Esophagus squamous epithelium (tissue), 4 donors: Measurements from ENCODE around the gene CCDC70.

Experiments
- POLR2A ChIP-seq, 4 donors: fragments of 450-650 bp; IDR thresholded peaks; one replicate each; pipeline ENCODE4 v1.6.1; 2017; ENCODE audit warnings: antibody characterized with exemption in 4 of 4, mild to moderate bottlenecking in 4 of 4, moderate library complexity in 3 of 4
- TF ChIP-seq, protein P1 (sequence below), 6 experiments: fragments of 450-650 bp in 4 of 6; fragments of 200-600 bp in 2 of 6; sonication (generic) in 2 of 6; IDR thresholded peaks; one replicate each; pipeline ENCODE4 v1.5.1; 2016 to 2019; ENCODE audit warnings: antibody characterized with exemption in 6 of 6, mild to moderate bottlenecking in 4 of 6, moderate library complexity in 4 of 6

DNA sequence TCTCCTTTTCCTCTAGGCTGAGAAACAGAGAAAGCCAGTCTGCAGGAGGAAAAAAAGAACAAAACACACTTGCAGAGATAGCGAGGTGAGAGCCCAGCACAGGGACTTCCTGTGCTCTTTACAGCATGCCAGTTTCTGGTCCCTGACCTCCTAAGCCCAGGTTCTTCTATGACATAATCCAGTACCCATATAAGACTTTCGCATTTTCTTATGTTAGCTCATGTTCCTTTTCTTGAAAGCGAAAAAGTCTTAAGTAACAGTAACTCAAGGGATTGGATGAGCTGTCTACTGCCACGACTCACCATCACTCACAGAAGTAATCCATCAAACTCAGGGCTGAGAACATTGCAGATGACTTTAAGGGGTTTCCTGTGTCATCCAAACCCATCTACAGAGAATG is 17.4 kb downstream of the CCDC70 start:
- TF ChIP-seq, protein P1, sequence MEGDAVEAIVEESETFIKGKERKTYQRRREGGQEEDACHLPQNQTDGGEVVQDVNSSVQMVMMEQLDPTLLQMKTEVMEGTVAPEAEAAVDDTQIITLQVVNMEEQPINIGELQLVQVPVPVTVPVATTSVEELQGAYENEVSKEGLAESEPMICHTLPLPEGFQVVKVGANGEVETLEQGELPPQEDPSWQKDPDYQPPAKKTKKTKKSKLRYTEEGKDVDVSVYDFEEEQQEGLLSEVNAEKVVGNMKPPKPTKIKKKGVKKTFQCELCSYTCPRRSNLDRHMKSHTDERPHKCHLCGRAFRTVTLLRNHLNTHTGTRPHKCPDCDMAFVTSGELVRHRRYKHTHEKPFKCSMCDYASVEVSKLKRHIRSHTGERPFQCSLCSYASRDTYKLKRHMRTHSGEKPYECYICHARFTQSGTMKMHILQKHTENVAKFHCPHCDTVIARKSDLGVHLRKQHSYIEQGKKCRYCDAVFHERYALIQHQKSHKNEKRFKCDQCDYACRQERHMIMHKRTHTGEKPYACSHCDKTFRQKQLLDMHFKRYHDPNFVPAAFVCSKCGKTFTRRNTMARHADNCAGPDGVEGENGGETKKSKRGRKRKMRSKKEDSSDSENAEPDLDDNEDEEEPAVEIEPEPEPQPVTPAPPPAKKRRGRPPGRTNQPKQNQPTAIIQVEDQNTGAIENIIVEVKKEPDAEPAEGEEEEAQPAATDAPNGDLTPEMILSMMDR (IDR thresholded peaks at IDR 0.05) = no peak
- no peak for TF ChIP-seq POLR2A (IDR thresholded peaks at IDR 0.05)
